Neural cell (in vitro differentiated cells): ENCODE measurements around the gene CTSF. TPM values are rescaled to one million over a fixed set of nuclear protein-coding genes. Genes with fewer than 3 reads are reported as not detected.

Experiments used
- H2AFZ ChIP-seq: fragments of 200-600, 300-800 bp; sonication (generic), shearing (Covaris generic); 2 replicates; pipeline ENCODE4 v1.6.0; 2014; ENCODE audit warnings: low read depth, mild to moderate bottlenecking, antibody characterized with exemption, low read length, moderate library complexity
- H3F3A ChIP-seq: fragments of 200-600 bp; shearing (Covaris generic); 2 replicates; pipeline ENCODE4 v1.6.1; 2016; ENCODE audit warnings: mild to moderate bottlenecking, moderate library complexity, mixed read lengths, antibody characterized with exemption, low read length; ENCODE audit not compliant: insufficient read depth, poor library complexity, severe bottlenecking
- H3K27ac ChIP-seq: fragments of 200-600, 300-800 bp; sonication (generic), shearing (Covaris generic); 2 replicates; pipeline ENCODE4 v1.5.1; 2014; ENCODE audit warnings: mild to moderate bottlenecking, low read length, moderate library complexity
- H3K27me3 ChIP-seq: fragments of 300-800, 200-600 bp; sonication (generic), shearing (Covaris generic); 2 replicates; pipeline ENCODE4 v1.6.0; 2014; ENCODE audit warnings: mild to moderate bottlenecking, low read depth, low read length, moderate library complexity; ENCODE audit not compliant: insufficient read depth
- H3K36me3 ChIP-seq: fragments of 300-800, 200-600 bp; sonication (generic), shearing (Covaris generic); 2 replicates; pipeline ENCODE4 v1.5.1; 2014; ENCODE audit warnings: mild to moderate bottlenecking, antibody characterized with exemption, low read length, moderate library complexity; ENCODE audit not compliant: insufficient read depth
- H3K4me2 ChIP-seq: fragments of 300-800, 200-600 bp; sonication (generic), shearing (Covaris generic); 2 replicates; pipeline ENCODE4 v1.6.0; 2014; ENCODE audit warnings: mild to moderate bottlenecking, low read length
- H3K4me3 ChIP-seq: fragments of 300-800, 200-600 bp; sonication (generic), shearing (Covaris generic); 2 replicates; pipeline ENCODE4 v1.5.1; 2014; ENCODE audit warnings: mild to moderate bottlenecking, low read length, moderate library complexity
- H3K79me2 ChIP-seq: fragments of 200-600 bp; shearing (Covaris generic); replicated peaks from 2 replicates; pipeline ENCODE4 v1.6.0; 2014; ENCODE audit warnings: mild to moderate bottlenecking, low read length, moderate library complexity; ENCODE audit not compliant: insufficient read depth
- H3K9ac ChIP-seq: fragments of 300-800, 200-600 bp; sonication (generic), shearing (Covaris generic); 2 replicates; pipeline ENCODE4 v1.6.1; 2016; ENCODE audit warnings: mild to moderate bottlenecking, low read length, mixed read lengths
- H3K9me2 ChIP-seq: fragments of 200-600 bp; shearing (Covaris generic); 2 replicates; pipeline ENCODE4 v1.6.1; 2016; ENCODE audit warnings: mild to moderate bottlenecking, low read length, mixed read lengths; ENCODE audit not compliant: insufficient read depth
- H3K9me3 ChIP-seq: fragments of 200-600, 300-800 bp; sonication (generic), shearing (Covaris generic); 2 replicates; pipeline ENCODE4 v1.6.1; 2016; ENCODE audit warnings: mild to moderate bottlenecking, mixed run types, low read length, moderate library complexity, mixed read lengths
- H4K20me1 ChIP-seq: fragments of 200-600 bp; shearing (Covaris generic); 2 replicates; pipeline ENCODE4 v1.6.1; 2016; ENCODE audit warnings: mild to moderate bottlenecking, mixed run types; ENCODE audit not compliant: insufficient read depth
- CTCF ChIP-seq: fragments of 450-650 bp; IDR thresholded peaks from 2 replicates; pipeline ENCODE4 v1.5.1; 2014; ENCODE audit warnings: antibody characterized with exemption, mild to moderate bottlenecking, moderate library complexity; ENCODE audit not compliant: poor library complexity, severe bottlenecking
- EP300 ChIP-seq: fragments of 450-650 bp; conservative IDR thresholded peaks from 2 replicates; pipeline ENCODE4 v1.6.1; 2014; ENCODE audit warnings: antibody characterized with exemption, mild to moderate bottlenecking, moderate library complexity; ENCODE audit not compliant: poor library complexity, severe bottlenecking
- EZH2 ChIP-seq: fragments of 200-600, 300-800 bp; shearing (Covaris generic), sonication (generic); IDR thresholded peaks from 2 replicates; pipeline ENCODE4 v1.6.1; 2014; ENCODE audit warnings: antibody characterized with exemption, low read length, borderline replicate concordance, mild to moderate bottlenecking; ENCODE audit not compliant: insufficient read depth, poor library complexity, severe bottlenecking
- MXI1 ChIP-seq: fragments of 450-650 bp; conservative IDR thresholded peaks from 2 replicates; pipeline ENCODE4 v1.6.1; 2014; ENCODE audit warnings: antibody characterized with exemption, mild to moderate bottlenecking; ENCODE audit not compliant: poor library complexity, severe bottlenecking
- POLR2AphosphoS5 ChIP-seq: IDR thresholded peaks from 2 replicates; pipeline ENCODE4 v1.6.1; 2012
- RAD21 ChIP-seq: fragments of 450-650 bp; conservative IDR thresholded peaks from 2 replicates; pipeline ENCODE4 v1.6.1; 2014; ENCODE audit warnings: antibody characterized with exemption, mild to moderate bottlenecking, moderate library complexity
- SMC3 ChIP-seq: fragments of 450-650 bp; conservative IDR thresholded peaks from 2 replicates; pipeline ENCODE4 v1.6.1; 2014; ENCODE audit warnings: antibody characterized with exemption, mild to moderate bottlenecking, moderate library complexity; ENCODE audit not compliant: poor library complexity
- TAF1 ChIP-seq: IDR thresholded peaks from 2 replicates; pipeline ENCODE4 v1.6.1; 2012; ENCODE audit warnings: low read depth
- polyA plus RNA-seq: library from polyadenylated mRNA; depleted of rRNA; stranded (reverse); fragments of >200 nt; gene quantifications from 2 replicates; pipeline ENCODE4 v1.2.3, GENCODE V29; 2014
- TF ChIP-seq, protein P1 (sequence below): IDR thresholded peaks from 2 replicates; pipeline ENCODE4 v1.6.1; 2012; ENCODE audit warnings: borderline replicate concordance

The CTSF gene
- polyA plus RNA-seq, 1 donor from 2014 or later = 2.7 TPM

GRCh38 chr11:66539170-66539869, 29.1 kb downstream of the CTSF start:
- H3K4me3 ChIP-seq = no peak overlapping the region
- no peaks in the 10 kb centered on the region for H3K36me3 ChIP-seq
- no peaks in the 10 kb centered on the region for H4K20me1 ChIP-seq
- no peak overlapping the region for H2AFZ ChIP-seq
- no peaks in the 10 kb centered on the region for H3K9me3 ChIP-seq
- H3F3A ChIP-seq = no peaks in the 10 kb centered on the region
- H3K27ac ChIP-seq = no peak overlapping the region
- TF ChIP-seq MXI1 (no peak), RAD21 (no peak), CTCF (no peak), EP300 (no peak), SMC3 (no peak), EZH2 (no peak), POLR2AphosphoS5 (no peak), TAF1 (no peak)
- TF ChIP-seq, protein P1, sequence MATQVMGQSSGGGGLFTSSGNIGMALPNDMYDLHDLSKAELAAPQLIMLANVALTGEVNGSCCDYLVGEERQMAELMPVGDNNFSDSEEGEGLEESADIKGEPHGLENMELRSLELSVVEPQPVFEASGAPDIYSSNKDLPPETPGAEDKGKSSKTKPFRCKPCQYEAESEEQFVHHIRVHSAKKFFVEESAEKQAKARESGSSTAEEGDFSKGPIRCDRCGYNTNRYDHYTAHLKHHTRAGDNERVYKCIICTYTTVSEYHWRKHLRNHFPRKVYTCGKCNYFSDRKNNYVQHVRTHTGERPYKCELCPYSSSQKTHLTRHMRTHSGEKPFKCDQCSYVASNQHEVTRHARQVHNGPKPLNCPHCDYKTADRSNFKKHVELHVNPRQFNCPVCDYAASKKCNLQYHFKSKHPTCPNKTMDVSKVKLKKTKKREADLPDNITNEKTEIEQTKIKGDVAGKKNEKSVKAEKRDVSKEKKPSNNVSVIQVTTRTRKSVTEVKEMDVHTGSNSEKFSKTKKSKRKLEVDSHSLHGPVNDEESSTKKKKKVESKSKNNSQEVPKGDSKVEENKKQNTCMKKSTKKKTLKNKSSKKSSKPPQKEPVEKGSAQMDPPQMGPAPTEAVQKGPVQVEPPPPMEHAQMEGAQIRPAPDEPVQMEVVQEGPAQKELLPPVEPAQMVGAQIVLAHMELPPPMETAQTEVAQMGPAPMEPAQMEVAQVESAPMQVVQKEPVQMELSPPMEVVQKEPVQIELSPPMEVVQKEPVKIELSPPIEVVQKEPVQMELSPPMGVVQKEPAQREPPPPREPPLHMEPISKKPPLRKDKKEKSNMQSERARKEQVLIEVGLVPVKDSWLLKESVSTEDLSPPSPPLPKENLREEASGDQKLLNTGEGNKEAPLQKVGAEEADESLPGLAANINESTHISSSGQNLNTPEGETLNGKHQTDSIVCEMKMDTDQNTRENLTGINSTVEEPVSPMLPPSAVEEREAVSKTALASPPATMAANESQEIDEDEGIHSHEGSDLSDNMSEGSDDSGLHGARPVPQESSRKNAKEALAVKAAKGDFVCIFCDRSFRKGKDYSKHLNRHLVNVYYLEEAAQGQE = no peak
- no peak overlapping the region for H3K4me2 ChIP-seq
- H3K9ac ChIP-seq = no peak overlapping the region
- no peaks in the 10 kb centered on the region for H3K79me2 ChIP-seq
- no peaks in the 10 kb centered on the region for H3K9me2 ChIP-seq
- H3K27me3 ChIP-seq = no peaks in the 10 kb centered on the region

DNA sequence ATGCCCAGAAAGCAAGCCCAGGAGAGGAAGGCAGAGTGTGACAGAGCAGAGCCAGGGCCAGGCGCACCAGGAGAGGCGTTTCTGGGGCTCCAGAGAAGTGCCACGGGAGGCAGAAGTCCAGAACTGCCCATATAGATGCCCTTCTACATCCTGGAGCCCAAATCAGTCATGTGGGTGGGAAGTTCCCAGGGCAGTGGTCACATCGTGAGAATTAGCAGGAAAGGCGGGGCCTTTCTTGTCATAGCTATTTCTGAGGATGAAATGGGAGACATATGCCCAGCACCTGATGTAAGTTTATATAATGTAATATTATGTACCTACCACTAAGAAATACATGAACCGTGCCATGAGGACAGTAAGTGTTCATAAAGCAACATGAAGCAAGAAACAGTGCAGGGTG, 35.6 kb downstream of the CTSF start:
- Histone ChIP-seq H3F3A (no peaks in the 10 kb centered on the region), H3K36me3 (no peaks in the 10 kb centered on the region), H3K9ac (no peak overlapping the region), H2AFZ (no peak overlapping the region), H3K27ac (no peak overlapping the region), H3K9me3 (no peaks in the 10 kb centered on the region), H3K79me2 (no peaks in the 10 kb centered on the region), H3K9me2 (no peaks in the 10 kb centered on the region), H3K4me3 (no peak overlapping the region), H3K27me3 (no peaks in the 10 kb centered on the region), H4K20me1 (no peaks in the 10 kb centered on the region), H3K4me2 (no peak overlapping the region)
- TF ChIP-seq CTCF (no peak), EP300 (no peak), RAD21 (no peak), EZH2 (no peak), TAF1 (no peak), POLR2AphosphoS5 (no peak), SMC3 (no peak), MXI1 (no peak)
- TF ChIP-seq, protein P1 = no peak
